ENCODE data around the gene POLE2. TPM values are rescaled to one million over a fixed set of nuclear protein-coding genes. Genes with fewer than 3 reads are reported as not detected.
A peak's percentile ranks its signal among the peaks of the same experiment; 100 is the strongest.
"Not testable (repeated sequence)": the region's sequence is repeated elsewhere in the genome, so short reads cannot be mapped to it uniquely, and the experiment has no call there.

Gene POLE2
- total RNA-seq, 1 donor from 2014 or later, result 6.7 TPM

GRCh38 chr14:49659526-49660455 lies 28.2 kb downstream of the POLE2 start:
- no peak overlapping the region for H3K4me3 Mint-ChIP-seq (ENCODE audit: unreplicated experiment)
- no peaks in the 10 kb centered on the region for H3K27me3 Mint-ChIP-seq (ENCODE audit: unreplicated experiment)
- DNase-seq (ENCODE audit: low spot score), result no peak
- H3K27ac Mint-ChIP-seq (ENCODE audit: unreplicated experiment), result no peak overlapping the region
- no peaks in the 10 kb centered on the region for H3K36me3 Mint-ChIP-seq (ENCODE audit: low read depth, unreplicated experiment)
- no peak for TF ChIP-seq CTCF (IDR thresholded peaks at IDR 0.05; ENCODE audit: unreplicated experiment)
- no peaks in the 10 kb centered on the region for H3K4me1 Mint-ChIP-seq (ENCODE audit: unreplicated experiment)
- H3K9me3 Mint-ChIP-seq (ENCODE audit: unreplicated experiment), result no peaks in the 10 kb centered on the region

- not testable (repeated sequence) for H3K9me3 Mint-ChIP-seq (ENCODE audit: unreplicated experiment); H3K27me3 Mint-ChIP-seq (ENCODE audit: unreplicated experiment); H3K4me3 Mint-ChIP-seq (ENCODE audit: unreplicated experiment); H3K4me1 Mint-ChIP-seq (ENCODE audit: unreplicated experiment); H3K27ac Mint-ChIP-seq (ENCODE audit: unreplicated experiment); DNase-seq (ENCODE audit: low spot score); H3K36me3 Mint-ChIP-seq (ENCODE audit: low read depth, unreplicated experiment)
Measured at GRCh38 chr14:49657500-49657899, 30.5 kb downstream of the POLE2 start.

- Mint-ChIP-seq H3K4me3 (ENCODE audit: unreplicated experiment) (no peak overlapping the region), H3K27ac (ENCODE audit: unreplicated experiment) (no peak overlapping the region), H3K36me3 (ENCODE audit: low read depth, unreplicated experiment) (no peaks in the 10 kb centered on the region), H3K27me3 (ENCODE audit: unreplicated experiment) (no peaks in the 10 kb centered on the region), H3K4me1 (ENCODE audit: unreplicated experiment) (no peaks in the 10 kb centered on the region), H3K9me3 (ENCODE audit: unreplicated experiment) (no peaks in the 10 kb centered on the region)
- no peak for DNase-seq (ENCODE audit: low spot score)
- no peak for TF ChIP-seq CTCF (IDR thresholded peaks at IDR 0.05; ENCODE audit: unreplicated experiment)
Measured at GRCh38 chr14:49654511-49654910, 33.5 kb downstream of the POLE2 start.

GRCh38 chr14:49653508-49653907 lies 34.5 kb downstream of the POLE2 start:
- Mint-ChIP-seq H3K4me1 (ENCODE audit: unreplicated experiment) (no peaks in the 10 kb centered on the region), H3K9me3 (ENCODE audit: unreplicated experiment) (no peaks in the 10 kb centered on the region), H3K36me3 (ENCODE audit: low read depth, unreplicated experiment) (no peaks in the 10 kb centered on the region), H3K27ac (ENCODE audit: unreplicated experiment) (no peak overlapping the region), H3K27me3 (ENCODE audit: unreplicated experiment) (no peaks in the 10 kb centered on the region), H3K4me3 (ENCODE audit: unreplicated experiment) (no peak overlapping the region)
- DNase-seq (ENCODE audit: low spot score), result no peak
- TF ChIP-seq CTCF (IDR thresholded peaks at IDR 0.05; ENCODE audit: unreplicated experiment), result no peak

- TF ChIP-seq CTCF (IDR thresholded peaks at IDR 0.05; ENCODE audit: unreplicated experiment), result no peak
- Mint-ChIP-seq H3K4me3 (ENCODE audit: unreplicated experiment) (no peak overlapping the region), H3K36me3 (ENCODE audit: low read depth, unreplicated experiment) (peaks cover 11% of the 10 kb centered on the region), H3K27ac (ENCODE audit: unreplicated experiment) (peak overlapping the region; percentile 10), H3K4me1 (ENCODE audit: unreplicated experiment) (no peaks in the 10 kb centered on the region), H3K27me3 (ENCODE audit: unreplicated experiment) (peaks cover 2% of the 10 kb centered on the region), H3K9me3 (ENCODE audit: unreplicated experiment) (no peaks in the 10 kb centered on the region)
- DNase-seq (ENCODE audit: low spot score), result no peak
Measured at GRCh38 chr14:49642163-49642562, 45.9 kb downstream of the POLE2 start.

All from endothelial cell (in vitro differentiated cells).